GM21528 (cell line): ENCODE results near the gene SRSF4.
"Not testable (repeated sequence)": the region's sequence is repeated elsewhere in the genome, so short reads cannot be mapped to it uniquely, and the experiment has no call there.

Source experiments
- ATAC-seq: cut with Tn5 transposase; IDR thresholded peaks from one replicate; pipeline ENCODE4 v1.9.1; 2021; ENCODE audit warnings: mild to moderate bottlenecking, moderate library complexity; ENCODE audit not compliant: unreplicated experiment, low FRiP score

SRSF4 gene

DNA sequence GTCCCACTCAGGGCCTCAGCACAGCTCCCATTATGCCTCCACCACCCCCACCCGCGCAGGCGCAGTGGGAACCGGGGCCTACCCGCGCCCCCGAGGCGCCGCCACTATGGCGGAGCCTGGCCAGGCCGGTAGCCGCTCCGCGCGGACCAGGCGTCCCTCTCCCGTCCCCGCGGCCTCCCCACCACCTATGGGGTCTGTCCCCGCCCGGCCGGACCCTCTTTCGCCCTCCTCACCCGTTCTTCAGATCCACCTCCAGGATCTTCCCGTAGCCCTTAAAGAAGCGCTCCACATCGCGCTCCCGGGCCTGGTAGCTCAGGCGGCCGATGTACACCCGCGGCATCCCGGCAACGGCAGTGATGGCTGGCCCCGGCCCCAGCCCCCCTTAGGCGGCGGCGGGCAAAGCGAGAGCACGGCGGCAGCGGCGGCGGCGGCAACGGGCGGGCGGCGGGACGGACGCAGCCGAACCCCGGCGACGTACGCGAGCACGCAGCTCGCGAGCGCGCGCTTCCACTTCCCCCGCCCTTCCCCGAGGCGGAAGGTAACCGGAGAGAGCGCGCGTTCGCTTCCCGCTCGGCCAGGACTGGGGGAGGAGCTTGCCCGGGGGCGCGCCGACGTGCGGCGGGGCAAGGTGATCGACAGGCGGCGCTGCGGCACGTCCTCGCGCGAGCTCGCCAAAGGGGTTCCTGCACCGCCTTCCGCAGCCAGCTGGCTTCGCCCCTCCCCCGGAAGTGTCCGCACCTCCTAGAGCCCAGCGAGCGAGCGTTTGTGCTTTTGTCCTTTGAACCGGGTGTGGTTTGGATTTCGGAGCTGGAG lies at the start of gene SRSF4:
Gene SRSF4 (minus strand): TSS at position 488 of the 813 bp plus-strand sequence. CDS start 148 bp downstream, at position 340.
- peak; percentile 87 for ATAC-seq

DNA sequence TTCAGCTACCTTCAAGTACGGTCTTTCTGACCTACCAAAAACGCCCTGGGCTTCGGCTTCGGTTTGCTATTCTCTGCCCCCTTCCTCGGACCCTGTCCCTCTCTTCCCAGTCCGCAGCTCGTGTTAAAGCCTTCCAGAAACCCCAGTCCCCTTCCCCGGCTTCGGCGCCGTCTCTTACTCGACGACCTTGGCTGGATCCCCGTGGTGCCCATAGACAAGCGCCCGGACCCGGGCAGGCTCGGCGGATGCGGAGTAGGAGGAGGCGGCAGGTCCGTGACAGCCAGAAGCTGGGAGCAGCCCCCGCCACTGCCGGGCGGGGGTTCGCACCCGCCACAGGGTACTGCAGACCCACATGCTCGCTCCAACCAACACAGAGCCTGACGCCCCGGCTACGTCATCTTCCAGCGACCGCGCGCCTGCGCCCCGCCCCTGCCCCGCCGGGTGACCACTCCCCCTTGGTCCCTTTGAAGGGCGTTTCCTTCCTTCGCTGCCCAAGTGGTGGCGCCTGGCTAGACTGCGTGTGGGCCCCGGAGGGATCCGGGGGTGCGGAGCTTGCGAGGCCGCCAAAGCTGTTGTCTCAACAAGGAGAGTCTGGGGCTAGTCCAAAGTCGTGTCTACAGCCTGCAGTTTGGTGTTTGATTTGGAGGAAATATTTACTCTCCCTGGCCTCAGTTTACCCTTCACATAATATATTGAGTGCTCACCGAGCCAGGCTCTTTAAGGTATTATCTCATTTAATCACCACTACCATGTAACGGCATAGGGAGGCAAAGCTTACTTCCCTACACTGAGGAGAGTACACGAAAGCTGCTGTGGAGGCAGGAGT lies 49.1 kb upstream of the SRSF4 start, which contains the start of gene MECR:
Gene MECR (minus strand): TSS at position 382 of the 826 bp plus-strand sequence. CDS start 28 bp downstream, at position 354.
- ATAC-seq: peak; percentile 81

DNA sequence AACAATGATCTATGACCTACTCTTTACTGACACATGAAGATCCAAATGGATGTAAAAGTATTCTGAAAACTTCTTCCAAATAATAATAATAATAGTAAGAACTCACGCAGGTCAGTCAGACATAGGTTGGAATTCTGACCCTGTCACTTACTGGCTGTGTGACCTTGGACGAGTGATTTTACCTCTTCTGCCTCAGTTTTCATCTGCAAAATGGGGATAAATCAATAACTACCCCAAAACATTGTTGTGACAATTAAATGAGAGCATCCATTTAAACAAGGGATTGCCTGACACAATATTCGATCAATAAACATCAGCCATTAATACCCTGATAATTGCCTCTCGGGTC lies 48.5 kb upstream of the SRSF4 start:
- no peak for ATAC-seq

DNA sequence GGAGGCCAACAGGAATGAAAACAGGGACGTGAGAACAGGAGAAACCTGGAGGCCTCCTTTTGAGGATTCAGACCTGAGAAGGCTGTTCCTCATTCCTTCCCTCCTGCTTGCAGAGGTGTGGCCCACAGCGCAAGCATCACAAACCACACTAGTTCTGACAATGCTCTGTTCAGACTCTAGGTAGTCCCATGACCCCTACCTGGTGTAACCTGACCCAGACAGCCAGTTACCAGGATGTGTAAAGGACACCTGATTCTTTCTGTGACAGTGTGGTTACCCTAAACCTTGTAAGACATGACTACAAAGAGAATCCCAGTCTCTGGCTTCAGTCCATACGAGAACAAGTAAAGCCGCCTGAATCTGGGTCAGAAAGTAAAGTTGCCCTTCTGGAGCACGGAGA lies 45.8 kb upstream of the SRSF4 start:
- no peak for ATAC-seq

DNA sequence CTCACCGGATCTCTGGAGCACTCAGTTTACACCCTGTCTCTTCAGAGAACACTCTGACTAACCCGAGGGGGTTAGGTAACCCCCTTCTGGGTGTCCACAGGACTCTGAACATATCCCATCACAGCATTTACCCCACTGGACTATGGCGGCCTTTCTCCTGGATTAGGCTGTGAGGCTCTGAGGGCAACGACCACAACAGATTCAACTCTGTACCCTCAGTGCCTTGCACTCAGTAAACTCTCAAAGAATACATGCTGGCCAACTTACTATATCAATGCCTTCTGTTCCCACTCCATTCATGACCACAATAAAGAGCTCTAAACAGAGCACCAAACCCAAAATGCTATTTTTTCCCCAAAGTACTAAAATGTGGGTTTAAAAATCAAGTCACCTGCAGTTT lies 43.7 kb upstream of the SRSF4 start:
- no peak for ATAC-seq

DNA sequence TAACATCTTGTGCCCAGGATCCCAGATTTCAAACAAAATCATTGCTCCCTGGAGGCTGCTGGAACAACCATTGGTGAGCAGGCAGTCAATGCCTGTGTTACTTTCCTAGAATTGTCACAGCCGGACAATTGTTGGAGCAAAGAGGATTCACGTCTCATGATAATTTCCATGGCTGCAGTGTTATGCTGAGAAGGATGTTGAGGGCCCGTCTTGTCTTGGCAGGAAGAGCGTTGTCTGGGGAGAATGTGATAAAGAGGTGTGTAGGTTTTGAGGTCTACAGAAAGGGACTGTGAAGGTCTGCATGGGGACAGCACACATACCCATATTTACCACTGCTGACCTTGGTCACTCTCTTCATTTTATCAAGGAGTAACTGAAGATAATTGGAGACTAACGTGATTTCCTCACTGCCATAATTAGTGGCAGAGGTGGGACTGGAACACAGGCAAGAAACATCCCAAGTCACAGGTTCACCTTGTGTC lies 42.7 kb upstream of the SRSF4 start:
- ATAC-seq: no peak

DNA sequence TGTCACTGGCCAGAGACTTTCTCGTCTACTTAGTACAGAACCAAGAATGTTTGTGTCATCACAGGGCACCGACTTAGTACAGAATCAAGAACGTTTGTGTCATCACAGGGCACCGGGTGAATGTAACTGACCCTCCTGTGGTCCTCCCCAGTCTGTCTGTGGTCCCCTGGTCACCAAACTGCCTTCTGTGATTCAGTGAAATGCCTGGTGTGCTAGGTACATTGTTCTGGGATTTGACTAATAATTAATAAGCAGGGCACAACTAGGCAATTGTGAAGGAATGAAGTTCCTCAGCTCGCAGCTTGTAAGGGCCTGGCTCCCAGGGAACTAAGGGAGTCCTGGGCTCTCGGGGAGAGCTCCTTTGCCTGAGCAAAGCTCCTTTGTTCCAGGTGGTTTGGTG lies 41.8 kb upstream of the SRSF4 start:
- ATAC-seq: no peak

DNA sequence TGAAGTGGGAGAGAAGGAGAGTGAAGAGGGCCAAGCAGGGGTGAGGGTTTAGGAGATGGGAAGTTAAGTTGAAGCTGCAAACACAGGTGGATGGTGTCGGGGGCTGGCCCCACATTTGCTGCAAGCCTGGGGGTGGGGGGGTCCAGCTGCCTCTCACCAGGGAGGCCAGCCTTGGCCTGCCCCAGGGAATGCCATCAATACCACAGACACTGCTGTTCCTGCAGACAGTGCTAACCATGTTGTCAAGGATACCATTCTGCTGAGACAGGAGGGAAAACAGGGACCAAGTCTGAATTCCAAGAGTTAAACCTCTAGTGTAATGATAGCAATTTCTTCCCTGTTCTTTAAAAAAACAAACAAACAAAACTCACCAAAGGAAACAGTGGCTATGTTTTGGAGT lies 41.0 kb upstream of the SRSF4 start:
- no peak for ATAC-seq

DNA sequence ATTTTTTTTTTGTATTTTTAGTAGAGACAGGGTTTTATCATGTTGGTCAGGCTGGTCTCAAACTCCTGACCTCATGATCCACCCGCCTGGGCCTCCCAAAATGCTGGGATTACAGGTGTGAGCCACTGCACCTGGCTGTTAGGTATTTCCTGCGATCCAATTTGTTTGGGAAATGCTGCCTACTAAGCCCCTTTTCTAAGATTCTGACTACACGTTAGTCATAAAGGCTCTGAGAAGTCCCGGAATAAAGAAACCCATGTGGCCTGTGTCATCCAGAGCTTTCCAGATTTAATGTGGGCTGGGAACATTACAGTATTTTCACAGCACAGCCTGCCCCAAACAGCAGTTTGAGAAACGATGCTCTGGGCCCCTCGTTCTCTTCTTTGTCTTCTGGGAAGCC lies 40.6 kb upstream of the SRSF4 start:
- not testable (repeated sequence) for ATAC-seq

DNA sequence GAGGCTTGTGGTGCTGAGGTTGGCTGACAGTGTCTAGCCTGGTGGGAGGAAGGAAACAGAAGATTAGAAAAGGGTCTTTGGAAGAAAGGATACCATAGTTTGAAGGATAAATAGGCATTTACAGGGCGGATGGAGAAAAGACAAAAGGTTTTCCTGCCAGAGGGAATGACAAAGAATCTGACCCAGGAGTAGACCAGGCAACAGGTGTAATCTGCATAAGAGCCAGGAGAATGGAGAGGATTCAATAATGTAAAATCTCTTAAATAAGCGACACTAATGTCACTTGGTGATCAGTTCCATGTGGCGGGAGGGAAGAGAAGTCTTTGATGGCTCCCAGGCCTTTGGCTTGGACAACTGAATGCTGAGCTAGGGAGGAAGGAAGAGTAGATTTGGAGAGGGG lies 39.6 kb upstream of the SRSF4 start:
- ATAC-seq: no peak

DNA sequence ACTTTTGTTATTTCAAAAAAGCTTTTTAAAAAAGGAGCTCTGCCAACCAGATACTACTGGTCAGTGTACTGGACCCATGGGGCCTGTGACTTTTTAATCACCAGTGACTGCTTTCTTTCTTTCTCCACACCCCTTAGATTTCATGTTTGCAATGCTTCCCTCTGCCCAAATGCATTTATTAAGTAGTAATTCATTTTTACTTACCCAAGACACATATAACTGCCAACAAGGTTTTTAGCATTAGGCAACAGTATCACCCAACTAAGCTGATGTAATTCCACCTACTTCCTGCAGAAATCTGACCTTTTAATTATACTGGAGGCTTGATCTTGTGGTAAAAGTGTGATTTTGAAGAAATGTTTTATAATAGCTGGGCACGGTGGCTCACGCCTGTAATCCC lies 36.5 kb upstream of the SRSF4 start:
- no peak for ATAC-seq

DNA sequence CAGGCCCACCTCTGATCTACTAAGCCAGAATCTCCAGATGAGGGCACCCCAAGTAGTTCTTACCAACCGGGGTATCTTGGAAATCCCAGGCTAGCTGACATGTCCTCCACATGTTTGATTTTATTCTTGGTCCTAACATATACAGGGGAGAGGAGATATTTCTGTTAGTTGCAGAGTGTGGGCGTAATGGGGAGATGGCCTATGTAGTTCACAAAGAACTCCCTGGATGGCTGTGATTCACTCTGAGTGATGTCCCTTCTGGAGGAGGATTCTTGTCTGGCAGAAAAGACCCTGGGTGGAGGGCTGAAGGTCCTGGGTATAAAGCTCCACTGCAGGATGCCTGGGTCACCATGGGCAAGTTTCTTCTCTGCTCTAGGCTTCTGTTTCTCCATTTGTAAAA lies 35.9 kb upstream of the SRSF4 start:
- no peak for ATAC-seq

DNA sequence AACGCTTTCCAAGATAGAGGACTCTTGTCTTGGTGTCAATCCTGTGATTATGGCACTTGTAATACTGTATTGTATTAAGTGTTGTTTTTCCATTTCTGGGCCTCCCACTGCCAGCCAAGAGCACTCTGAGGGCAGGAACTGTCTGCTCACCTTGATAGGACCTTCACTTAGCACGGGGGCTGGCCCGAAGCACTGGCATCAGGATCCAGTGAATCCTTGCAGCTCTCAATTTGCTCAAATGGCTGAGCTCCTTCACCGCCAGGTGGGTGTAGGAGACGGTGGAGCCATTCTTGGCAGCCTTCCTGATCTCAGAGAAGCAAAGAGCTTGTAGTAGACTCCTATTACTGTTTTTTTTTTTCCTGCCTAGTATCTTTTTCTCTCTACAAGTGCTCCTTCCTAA lies 31.4 kb upstream of the SRSF4 start:
- no peak for ATAC-seq

DNA sequence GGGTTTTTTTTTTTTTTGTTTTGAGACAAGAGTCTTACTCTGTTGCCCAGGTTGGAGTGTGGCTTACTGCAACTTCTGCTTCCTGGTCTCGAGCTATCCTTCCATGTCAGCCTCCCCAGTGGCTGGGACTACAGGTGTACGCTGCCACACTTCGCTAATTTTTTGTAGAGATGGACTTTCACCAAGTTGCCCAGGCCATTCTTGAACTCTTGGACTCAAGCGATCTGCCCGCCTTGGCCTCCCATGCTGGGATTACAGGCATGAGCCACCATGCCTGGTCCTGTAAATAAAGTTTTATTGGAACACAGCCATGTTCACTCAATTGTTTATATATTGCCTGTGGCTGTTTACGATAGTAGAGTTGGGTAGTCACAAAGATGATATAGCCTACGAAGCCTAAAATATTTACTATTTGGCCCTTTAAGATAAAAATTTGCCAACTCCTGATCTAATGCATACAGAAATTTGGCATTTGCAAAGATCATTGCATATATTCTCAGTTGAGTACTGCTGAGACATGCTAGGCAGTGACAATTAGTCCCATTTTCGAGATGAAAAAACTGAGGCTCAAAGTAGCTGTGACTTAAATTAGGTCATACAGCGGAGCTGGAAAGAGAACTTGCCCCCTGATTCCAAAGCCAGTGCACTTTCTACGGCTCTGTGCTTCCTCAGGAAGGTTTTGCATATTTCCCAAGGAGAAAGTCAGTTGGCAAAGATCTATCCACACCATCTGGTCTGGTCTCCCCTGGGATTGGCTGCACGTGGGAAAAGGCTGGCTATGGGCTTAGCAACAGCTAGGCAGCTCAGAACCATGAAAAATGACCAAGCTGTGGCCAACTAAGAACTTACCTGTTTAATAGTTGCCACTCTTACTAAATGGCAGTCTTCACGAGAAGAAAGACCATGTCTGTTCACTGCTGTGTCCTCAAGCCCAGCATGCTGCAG lies 29.7 kb upstream of the SRSF4 start:
- ATAC-seq: no peak

DNA sequence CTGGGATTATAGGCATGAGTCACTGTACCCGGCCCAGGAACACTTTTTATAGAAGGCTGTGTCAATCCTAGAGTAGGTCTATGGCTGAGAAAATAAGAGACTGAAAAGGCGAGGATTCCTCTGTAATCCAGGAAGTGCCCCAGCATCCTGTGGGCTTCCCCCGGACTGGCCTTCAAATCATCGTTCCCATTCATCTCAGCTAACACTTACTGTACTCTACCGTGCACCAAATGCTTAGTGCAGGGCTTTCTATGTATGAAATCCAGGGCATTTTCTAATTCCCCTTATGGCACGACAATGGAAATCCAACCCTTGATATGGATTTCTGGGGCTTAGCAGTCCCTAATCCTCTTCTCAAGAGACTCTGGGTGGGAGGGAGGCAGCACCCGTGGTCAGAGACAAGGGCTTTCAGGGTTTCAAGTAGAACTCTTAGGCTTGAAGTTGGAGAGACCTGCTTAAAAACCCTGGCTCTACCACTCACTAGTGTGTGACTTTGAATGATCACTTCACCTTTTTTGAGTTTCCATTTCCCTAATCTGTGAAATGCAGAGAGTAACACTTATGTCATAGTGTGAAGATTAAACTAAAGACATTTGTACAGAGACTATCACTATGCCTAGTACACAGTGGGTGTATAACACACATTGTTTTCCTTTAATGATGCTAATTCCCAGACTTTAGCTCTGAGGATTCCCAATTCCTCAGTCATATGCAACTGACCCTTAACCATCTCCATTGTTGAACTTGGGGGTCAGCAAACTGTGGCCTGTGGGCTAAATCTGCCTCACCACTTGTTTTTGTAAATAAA lies 28.8 kb upstream of the SRSF4 start:
- ATAC-seq: no peak

DNA sequence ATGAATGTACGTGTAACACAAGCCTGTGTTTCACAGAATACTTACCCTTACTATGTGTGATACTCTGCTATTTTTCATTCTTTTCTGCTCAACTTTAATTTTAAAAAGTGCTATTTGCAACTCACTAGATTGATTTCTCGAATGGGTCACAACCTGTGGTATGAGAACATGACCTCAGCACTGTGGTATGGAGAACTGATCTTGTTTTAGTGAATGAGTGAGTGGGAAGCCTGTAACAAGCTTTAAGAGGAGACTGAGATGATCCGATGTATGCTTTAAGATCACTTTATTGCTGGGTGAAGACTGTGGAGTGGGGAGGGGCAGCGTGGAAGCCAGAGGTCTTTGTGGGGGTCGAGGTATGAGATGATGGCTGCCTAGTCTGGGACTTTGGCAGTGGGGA lies 27.5 kb upstream of the SRSF4 start:
- ATAC-seq: no peak

DNA sequence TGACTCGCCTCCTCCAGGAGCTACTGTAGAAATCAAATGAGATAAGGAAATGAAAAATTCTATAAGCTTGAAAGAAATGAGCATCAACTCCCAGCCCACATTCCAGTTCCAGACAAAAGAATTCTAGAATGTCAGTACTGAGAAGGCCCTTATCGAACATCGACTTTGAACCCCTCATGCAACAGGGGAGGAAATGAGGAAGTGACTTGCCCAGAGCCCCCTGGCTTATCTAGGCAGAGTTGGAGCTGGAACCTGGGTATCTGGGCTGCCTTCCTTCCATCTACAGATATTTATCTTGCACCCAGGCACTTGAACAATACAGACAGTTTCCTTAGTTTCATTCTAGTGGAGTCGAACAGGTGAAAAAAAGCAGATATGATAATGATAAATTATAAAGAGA lies 26.7 kb upstream of the SRSF4 start:
- no peak for ATAC-seq

DNA sequence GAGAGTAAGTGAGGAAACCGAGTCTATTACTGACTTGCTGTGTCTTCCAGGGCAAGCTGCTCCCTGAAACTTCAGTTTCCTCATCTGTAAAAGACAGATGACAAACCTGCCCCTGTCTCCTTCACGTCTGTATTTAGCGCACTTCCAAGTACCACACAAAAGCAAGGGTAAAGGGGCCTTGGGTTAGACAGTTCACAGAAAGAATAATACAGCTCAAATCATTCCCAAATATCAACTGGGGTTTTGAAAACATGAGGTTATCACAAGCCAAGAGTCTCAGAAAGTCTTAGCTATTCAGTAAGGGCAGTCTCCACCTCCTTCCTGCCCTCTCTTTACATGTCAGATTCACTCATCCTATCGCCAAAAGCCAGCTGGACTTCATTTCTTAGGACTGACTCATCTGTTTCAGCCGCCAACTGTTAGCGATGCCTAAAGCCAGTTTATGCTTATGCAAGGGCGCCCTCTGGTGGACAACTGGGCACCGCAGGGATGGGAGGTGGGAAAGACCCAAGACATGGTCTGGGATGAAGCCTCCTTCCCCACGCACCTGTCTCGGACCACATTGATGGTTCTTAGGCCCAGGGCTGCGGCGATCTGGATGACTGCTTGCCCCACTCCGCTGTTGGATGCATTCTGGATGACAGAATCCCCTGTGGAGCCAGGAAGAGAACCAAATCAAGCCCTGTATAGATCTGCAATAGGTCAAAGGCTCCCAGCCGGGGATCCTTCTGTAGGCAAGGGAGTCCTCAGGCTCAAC lies 21.1 kb upstream of the SRSF4 start:
- ATAC-seq: no peak

DNA sequence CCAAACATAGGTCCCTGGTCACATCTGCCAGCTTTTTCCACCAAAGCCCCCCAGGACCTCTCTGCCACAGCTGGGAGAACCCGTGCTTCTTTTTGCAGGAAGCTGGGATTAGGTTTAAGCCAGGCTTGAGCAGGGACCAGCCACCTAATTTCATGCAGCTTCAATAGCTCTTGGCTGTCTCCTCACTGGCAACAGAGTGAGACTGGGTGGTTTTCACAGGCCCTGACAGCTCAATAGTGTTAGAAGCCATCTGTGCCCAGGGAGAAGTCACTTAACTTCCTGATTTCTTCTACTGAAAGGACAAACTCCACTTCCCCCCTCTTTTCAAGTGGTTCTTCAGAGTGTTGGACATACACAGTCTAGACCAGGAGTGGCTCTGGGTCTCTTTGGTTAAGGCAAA lies 20.4 kb upstream of the SRSF4 start:
- no peak for ATAC-seq
